GM19099 (cell line): ENCODE results near the gene BEND5.

ENCODE experiments used
- POLR2A ChIP-seq: IDR thresholded peaks from 3 replicates; pipeline ENCODE4 v1.6.1; 2011; ENCODE audit warnings: low read depth; ENCODE audit not compliant: insufficient read length; ENCODE audit errors: extremely low read depth

BEND5 gene, protein sequence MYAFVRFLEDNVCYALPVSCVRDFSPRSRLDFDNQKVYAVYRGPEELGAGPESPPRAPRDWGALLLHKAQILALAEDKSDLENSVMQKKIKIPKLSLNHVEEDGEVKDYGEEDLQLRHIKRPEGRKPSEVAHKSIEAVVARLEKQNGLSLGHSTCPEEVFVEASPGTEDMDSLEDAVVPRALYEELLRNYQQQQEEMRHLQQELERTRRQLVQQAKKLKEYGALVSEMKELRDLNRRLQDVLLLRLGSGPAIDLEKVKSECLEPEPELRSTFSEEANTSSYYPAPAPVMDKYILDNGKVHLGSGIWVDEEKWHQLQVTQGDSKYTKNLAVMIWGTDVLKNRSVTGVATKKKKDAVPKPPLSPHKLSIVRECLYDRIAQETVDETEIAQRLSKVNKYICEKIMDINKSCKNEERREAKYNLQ

DNA sequence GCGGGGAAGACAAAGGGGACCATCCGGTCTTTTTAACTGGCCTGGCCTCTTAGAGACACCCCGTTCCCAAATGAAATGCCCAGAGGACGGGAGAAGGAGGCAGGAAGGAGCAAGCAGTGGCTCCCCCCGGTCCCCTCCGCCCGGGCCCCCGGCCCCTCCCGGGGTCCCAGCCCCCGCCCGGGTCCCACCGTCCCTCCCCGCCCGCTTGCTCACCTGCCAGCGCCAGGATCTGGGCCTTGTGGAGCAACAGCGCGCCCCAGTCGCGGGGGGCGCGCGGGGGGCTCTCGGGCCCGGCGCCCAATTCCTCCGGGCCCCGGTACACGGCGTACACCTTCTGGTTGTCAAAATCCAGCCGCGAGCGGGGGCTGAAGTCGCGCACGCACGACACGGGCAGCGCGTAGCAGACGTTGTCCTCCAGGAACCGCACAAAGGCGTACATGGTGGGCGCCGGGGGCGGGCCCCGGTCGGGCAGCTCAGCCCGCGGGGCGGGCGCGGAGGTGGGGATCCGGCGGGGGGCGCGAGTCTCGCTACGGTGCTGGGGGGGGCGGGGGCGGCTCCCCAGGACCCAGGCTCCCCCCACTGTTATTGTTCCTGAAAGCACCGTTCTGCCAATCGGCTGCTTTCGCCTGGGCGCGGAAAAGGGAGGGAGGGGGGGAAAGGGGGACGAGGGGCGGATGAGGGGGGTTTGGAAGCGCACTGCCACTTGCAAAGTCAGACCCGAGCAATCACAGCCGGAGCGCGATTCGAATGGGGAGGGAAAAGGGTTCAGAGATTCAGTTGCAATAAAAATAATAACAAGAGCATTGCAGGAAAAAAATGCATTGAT is at the start of gene BEND5:
BEND5 (minus strand) TSS at position 499 of the 826 bp plus-strand sequence; CDS start at position 439, 60 bp downstream.
- no peak for TF ChIP-seq POLR2A

DNA sequence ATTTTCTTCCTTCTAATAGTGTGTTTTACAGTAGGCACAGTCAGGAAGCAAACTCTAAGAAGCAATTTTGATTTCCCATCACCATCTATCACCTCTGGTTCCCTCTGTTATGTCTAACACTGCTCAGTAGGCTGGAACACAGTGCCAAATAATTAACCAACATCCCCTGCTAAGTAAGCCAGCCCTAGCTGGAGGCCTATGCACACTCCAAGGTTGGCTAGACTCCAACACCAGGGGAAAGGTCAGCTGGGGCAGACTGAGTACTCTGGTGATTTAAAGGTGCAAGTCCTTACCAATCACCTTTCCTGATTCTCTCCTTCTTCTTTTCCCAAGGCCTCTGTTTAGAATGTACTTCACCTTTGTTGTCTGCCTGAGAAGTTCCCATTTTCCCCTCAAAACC is 46.5 kb upstream of the BEND5 start:
- TF ChIP-seq POLR2A = no peak

DNA sequence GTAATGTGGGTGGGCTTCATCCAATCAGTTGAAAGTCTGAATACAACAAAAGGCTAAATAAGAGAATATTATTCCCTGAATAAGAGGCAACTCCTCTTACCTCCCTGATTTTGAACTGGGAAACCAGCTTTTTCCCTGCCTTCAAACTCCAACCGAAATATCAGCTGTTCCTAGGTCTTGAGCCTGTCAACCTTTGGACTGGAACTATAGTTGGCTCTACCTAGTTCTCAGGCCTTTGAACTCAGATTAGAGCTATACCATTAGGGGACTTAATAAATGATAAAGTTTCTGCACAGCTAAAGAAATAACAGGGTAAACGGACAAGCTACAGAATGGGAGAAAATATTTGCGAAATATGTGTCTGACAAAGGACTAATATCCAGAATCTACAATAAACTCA is 43.8 kb upstream of the BEND5 start:
- TF ChIP-seq POLR2A = no peak

DNA sequence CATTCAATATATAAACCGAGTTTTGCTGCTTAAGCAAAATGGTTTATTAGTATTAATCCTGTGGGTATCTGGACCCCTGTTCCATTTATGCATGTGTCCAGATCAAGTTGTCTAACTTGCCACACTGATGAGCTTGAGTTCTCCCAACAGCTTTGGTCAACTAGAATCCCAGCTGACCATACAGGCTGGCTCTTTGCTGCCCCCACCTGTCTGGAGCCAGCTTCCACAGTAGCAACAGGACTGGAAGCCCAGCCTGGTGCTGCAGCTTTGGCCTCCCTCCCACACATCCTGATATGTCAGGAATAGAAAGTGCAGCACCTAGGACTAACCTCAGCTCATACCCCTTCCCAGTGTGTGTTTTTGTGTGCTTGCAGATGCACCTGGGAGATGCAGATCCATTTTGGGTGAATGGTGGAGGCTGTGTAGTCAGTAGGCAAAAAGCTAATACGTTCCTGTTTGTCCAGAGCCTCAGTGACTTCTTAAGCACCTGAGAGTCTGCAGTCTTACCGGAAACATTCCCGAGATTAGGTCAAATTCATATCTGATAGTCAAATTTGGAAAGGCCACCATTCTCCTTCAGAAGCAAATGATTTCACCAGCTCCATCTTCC is 40.9 kb upstream of the BEND5 start:
- no peak for TF ChIP-seq POLR2A

DNA sequence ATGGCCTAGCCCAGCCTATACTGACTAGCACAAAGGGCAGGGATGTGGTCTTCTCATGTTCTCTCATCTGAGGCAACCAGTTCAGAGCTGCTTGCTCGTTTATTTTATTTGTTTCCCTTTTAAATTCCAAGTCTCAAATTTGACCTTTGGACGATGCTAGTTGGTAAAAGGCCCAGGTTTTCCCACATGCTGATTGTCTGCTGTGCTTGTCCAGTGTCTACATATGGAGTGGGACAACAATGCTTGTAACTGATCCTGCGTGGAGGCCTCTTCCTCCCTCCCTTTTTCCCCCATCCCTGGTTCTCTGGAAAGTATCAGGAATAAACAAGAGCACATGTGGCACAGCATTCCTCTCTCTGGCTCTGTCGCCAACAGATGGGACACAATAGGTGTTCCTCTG is 34.0 kb upstream of the BEND5 start:
- TF ChIP-seq POLR2A = no peak

DNA sequence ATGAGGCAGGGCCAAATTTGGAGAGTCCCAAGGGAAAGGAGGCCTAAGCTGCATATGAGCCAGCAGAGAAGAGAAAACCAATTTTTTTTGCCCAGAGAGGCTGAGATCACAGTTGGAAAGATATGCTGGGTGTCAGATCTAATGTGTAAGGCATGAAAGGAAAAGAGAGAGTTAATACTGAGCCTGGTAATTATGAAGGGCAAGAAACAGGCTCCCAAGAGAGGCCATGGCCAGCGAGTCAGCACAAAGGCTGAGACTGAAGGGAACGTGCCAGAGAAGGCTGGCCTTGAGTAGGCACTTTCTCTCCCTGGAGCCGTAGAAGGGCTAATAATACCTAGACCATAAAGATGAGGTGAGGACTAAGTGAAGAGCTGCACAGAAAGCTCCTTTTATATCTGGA is 31.8 kb upstream of the BEND5 start:
- TF ChIP-seq POLR2A = no peak

DNA sequence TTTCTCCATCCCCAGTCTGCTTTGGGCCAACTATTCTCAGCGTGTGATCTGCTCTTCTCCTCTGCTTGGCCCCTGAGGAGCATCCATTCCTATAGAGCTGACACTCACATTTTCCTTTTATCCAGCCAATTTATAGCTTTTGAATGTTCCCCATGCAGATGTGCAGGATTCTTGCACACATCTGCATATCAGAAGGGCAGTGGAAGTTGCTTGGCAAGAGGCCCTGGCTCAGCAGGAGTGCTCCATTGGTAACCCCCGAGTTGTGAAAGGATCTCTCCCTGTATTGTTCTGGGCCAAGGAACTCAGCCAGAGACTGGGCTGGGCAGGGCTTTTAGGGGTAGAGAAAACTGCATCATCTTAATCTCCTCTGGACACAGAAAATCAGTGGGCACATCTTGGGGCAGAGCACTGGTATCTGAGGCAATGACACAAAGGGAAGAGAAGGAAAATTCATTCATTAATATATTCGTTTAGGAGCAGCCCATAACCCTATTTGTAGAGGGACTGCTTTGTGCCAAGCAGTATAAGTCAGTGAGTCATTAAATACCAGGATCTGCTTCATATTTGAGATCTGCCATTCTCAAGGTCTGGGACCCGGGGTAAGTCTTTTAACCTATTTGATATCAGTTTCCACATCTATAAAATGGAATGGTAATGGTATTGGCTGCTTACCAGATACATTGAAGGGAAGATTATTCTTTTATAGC is 31.0 kb upstream of the BEND5 start:
- TF ChIP-seq POLR2A = no peak

DNA sequence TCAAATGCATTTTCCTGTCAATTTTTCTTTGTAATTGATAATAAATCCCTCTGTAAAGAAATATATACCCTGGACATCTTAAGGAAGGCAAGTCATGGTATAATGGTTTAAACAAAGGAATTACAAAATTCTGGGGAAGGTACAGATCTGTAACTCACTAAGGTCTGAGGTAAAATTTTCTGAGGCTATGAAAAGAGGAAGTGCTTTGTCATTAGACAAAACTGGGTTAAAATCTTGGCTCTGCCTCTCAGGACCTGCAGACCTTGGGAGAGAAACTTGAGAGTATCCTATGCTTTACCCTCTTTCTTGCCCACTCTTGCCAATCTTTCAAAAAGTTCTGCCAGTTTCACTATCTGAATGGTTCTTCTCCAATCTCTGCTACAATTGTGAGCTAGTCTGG is 26.8 kb upstream of the BEND5 start:
- TF ChIP-seq POLR2A = no peak

DNA sequence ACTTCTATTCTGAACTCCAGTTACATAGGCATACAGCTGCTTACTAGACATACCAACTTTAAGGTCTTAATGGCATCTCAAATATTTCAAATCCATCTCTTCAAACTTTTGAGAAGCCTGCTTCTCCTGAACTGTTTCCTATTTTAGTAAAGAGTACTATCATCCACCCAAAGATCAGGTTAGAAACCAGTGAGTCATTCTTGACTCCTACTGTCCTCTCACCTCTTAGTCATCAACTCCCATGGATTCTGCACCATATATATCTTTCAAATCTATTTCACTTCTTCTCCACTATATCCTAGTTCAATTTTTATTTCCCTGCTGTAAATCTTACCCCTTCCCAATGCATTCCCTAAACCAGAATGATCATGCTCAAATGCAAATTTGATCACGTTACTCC is 18.1 kb upstream of the BEND5 start:
- TF ChIP-seq POLR2A = no peak

DNA sequence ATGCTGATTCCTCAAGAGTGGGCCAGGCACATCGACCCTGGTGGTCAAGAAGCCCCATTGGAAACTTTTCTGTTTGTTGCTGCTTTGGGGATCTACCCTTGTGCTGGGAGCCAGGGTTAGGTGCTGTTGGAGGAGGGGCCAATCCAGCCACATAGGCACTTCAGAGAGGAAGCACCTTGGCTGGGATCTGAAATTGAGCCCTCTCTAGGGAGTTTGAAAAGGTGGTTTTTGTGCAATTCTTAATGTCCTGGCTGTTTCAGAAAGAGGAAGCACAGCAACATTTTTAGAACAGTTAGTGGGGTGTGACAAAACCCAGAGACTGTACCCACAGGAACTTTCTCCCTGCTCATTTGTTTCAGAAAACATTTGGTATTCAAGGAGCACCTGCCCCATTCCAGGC is 17.2 kb upstream of the BEND5 start:
- no peak for TF ChIP-seq POLR2A

DNA sequence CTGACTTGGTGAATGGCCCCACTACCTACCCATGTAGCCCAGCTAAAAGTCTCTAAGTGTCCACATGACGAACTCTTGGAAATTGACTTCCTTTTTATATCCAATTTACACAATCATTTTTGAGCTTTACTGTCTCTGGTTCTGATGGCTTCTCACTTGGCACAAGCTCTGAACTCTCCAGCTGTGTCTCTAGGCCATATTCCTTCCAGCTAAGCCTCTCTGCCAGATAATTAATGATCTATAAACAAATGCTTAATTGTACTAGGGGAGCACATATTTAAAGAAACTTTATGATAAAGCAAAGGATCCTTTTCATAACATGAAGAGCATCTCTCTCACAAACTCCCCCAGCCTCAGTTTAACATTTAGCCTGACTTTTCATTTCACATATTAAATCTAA is 16.3 kb upstream of the BEND5 start:
- TF ChIP-seq POLR2A = no peak

DNA sequence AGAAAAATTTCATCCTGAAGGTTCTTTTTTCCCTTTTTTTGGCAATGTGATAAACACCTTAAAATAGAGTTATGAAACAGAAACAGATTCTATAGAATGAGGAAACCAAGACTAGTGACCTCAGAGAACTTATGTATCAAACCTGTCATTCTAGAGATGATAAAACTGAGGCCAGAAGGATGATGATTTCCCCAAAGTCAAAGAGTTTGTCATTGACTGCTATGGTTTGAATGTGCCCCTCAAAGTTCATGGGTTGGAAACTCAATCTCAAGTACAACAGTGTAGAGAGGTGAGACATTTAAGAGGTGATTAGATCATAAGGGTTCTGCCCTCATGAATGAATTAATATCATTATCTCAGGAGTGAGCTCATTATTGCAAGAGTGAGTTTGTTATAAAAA is 13.7 kb upstream of the BEND5 start:
- no peak for TF ChIP-seq POLR2A

DNA sequence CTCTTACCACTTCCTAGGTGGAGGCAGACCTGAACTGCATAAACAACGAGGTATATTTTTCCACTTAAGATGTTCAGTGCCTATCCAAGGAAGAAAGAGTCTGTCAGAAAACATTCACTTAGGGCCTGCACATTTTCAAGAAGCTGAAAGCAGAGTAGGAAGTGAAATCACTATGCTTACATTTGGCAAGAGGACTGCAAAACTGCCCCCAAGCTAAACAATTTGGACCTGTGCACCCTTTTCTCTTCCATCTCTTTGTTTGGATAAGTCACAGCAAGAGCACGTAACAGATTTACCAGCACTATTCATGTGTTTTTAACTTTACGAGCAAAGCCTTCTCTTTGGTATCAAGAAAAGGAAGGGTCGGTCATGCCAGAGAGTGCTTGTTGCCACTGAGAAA is 13.2 kb upstream of the BEND5 start:
- no peak for TF ChIP-seq POLR2A

DNA sequence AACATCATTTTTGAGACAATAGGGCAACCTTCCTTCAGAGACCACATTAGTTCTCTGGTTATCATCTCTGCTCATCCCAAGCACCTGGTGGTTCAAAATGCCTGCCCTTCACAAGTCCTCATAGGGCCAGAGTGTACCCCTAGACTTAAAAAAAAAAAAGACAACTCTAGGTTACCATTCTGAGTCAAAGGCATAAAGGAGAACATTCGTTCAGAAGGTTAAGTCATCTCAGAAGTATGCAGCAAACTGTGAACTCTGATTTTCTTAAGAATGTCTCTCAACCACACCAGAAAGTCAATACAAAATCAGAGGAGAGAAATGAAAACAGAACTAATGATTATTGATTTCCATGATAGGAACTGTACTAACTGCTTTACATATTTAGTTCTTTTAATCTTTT is 9.2 kb upstream of the BEND5 start:
- no peak for TF ChIP-seq POLR2A

DNA sequence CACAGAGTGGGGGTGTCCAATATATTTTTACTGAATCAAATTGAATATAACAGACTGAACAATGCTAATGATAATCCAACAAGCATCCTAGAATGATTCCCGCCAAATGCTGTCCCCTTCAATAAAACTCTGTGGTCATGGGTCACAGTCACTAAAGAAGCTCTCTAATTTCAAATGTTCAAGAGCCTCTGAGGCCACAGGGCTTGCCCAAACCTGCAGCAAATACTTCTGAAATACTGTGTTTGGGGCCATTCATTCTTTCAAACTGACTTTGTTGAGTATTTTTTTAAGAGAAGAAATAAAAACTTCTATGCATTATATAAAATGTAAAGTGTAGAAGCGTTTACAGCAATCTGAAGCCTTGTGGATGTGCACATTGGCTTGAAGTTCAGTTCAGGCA is 7.6 kb upstream of the BEND5 start:
- TF ChIP-seq POLR2A = no peak
